ENCODE results near the gene SESN1.

Gene SESN1

GRCh38 chr6:108941859-108942258 is 152.8 kb downstream of the SESN1 start:
- TF ChIP-seq CTCF (conservative IDR thresholded peaks at IDR 0.05; ENCODE audit: low read length) (no peak), EZH2phosphoT487 (IDR thresholded peaks at IDR 0.05; ENCODE audit: borderline replicate concordance) (no peak)
- 0 out of 2 replicates have a peak, but pooled peaks cover 4% of the 10 kb centered on the region for H3F3A ChIP-seq (ENCODE audit: low read depth)

GRCh38 chr6:108941281-108941680 is 153.4 kb downstream of the SESN1 start:
- peak overlapping the region; percentile 88 for H3K4me2 ChIP-seq (ENCODE audit: low read depth, low read length, poor library complexity, severe bottlenecking)
- H3K9me3 ChIP-seq (ENCODE audit: insufficient read depth, low read depth, low read length): peaks cover 8% of the 10 kb centered on the region
- H3F3A ChIP-seq (ENCODE audit: low read depth): 0 out of 2 replicates have a peak, but pooled peaks cover 4% of the 10 kb centered on the region
- H4K20me1 ChIP-seq (ENCODE audit: insufficient read depth, low read length, poor library complexity, severe bottlenecking): no peaks in the 10 kb centered on the region
- no peaks in the 10 kb centered on the region for H3K9me2 ChIP-seq (replicated peaks; ENCODE audit: low read depth, low read length)
- no peak overlapping the region for H3K4me3 ChIP-seq (ENCODE audit: low read length, poor library complexity, severe bottlenecking)
- peaks cover 60% of the 10 kb centered on the region for H3K4me1 ChIP-seq (ENCODE audit: insufficient read depth, low read length, poor library complexity, severe bottlenecking)
- H3K79me2 ChIP-seq (ENCODE audit: insufficient read depth, low read length): no peaks in the 10 kb centered on the region
- peak overlapping the region; percentile 54; the same call in 1 of the 2 replicates for H2AFZ ChIP-seq (ENCODE audit: low read length)
- TF ChIP-seq CTCF (conservative IDR thresholded peaks at IDR 0.05; ENCODE audit: low read length) (no peak), EZH2phosphoT487 (IDR thresholded peaks at IDR 0.05; ENCODE audit: borderline replicate concordance) (no peak)
- peak overlapping the region; percentile 43 for H3K9ac ChIP-seq (ENCODE audit: low read depth, low read length, poor library complexity, severe bottlenecking)
- H3K27me3 ChIP-seq (ENCODE audit: insufficient read depth, low read length, poor library complexity, severe bottlenecking): no peaks in the 10 kb centered on the region
- H3K36me3 ChIP-seq (ENCODE audit: insufficient read depth, low read length): no peaks in the 10 kb centered on the region

More at GRCh38 chr6:108941859-108942258, 152.8 kb downstream of the SESN1 start:
- H3K4me3 ChIP-seq (ENCODE audit: low read length, poor library complexity, severe bottlenecking): peak overlapping the region; percentile 71
- peaks cover 64% of the 10 kb centered on the region for H3K4me1 ChIP-seq (ENCODE audit: insufficient read depth, low read length, poor library complexity, severe bottlenecking)
- H3K4me2 ChIP-seq (ENCODE audit: low read depth, low read length, poor library complexity, severe bottlenecking): peak overlapping the region; percentile 88
- no peaks in the 10 kb centered on the region for H3K79me2 ChIP-seq (ENCODE audit: insufficient read depth, low read length)
- no peak overlapping the region for H2AFZ ChIP-seq (ENCODE audit: low read length)
- H3K9me3 ChIP-seq (ENCODE audit: insufficient read depth, low read depth, low read length): peaks cover 8% of the 10 kb centered on the region
- H3K9ac ChIP-seq (ENCODE audit: low read depth, low read length, poor library complexity, severe bottlenecking): peak overlapping the region; percentile 69
- no peaks in the 10 kb centered on the region for H3K9me2 ChIP-seq (replicated peaks; ENCODE audit: low read depth, low read length)
- H3K27me3 ChIP-seq (ENCODE audit: insufficient read depth, low read length, poor library complexity, severe bottlenecking): no peaks in the 10 kb centered on the region
- no peaks in the 10 kb centered on the region for H3K36me3 ChIP-seq (ENCODE audit: insufficient read depth, low read length)
- H4K20me1 ChIP-seq (ENCODE audit: insufficient read depth, low read length, poor library complexity, severe bottlenecking): no peaks in the 10 kb centered on the region

- 0 out of 2 replicates have a peak overlapping the region, but pooled peaks have one; percentile 54 for H2AFZ ChIP-seq (ENCODE audit: low read length)
- H3K4me1 ChIP-seq (ENCODE audit: insufficient read depth, low read length, poor library complexity, severe bottlenecking): peaks cover 54% of the 10 kb centered on the region
- no peak overlapping the region for H3K4me3 ChIP-seq (ENCODE audit: low read length, poor library complexity, severe bottlenecking)
- TF ChIP-seq CTCF (conservative IDR thresholded peaks at IDR 0.05; ENCODE audit: low read length) (no peak), EZH2phosphoT487 (IDR thresholded peaks at IDR 0.05; ENCODE audit: borderline replicate concordance) (no peak)
- H3K36me3 ChIP-seq (ENCODE audit: insufficient read depth, low read length): no peaks in the 10 kb centered on the region
- H3K9me3 ChIP-seq (ENCODE audit: insufficient read depth, low read depth, low read length): peaks cover 8% of the 10 kb centered on the region
- no peak overlapping the region for H3K4me2 ChIP-seq (ENCODE audit: low read depth, low read length, poor library complexity, severe bottlenecking)
- H3K9ac ChIP-seq (ENCODE audit: low read depth, low read length, poor library complexity, severe bottlenecking): peak overlapping the region; percentile 43
- 0 out of 2 replicates have a peak, but pooled peaks cover 4% of the 10 kb centered on the region for H3F3A ChIP-seq (ENCODE audit: low read depth)
- H4K20me1 ChIP-seq (ENCODE audit: insufficient read depth, low read length, poor library complexity, severe bottlenecking): no peaks in the 10 kb centered on the region
- H3K9me2 ChIP-seq (replicated peaks; ENCODE audit: low read depth, low read length): no peaks in the 10 kb centered on the region
- no peaks in the 10 kb centered on the region for H3K79me2 ChIP-seq (ENCODE audit: insufficient read depth, low read length)
- no peaks in the 10 kb centered on the region for H3K27me3 ChIP-seq (ENCODE audit: insufficient read depth, low read length, poor library complexity, severe bottlenecking)
These were observed 153.9 kb downstream of the SESN1 start for GRCh38 chr6:108940741-108941140.
